AG09319 (cell line): Measurements from ENCODE around the gene OGFR.

Experiments used
- DNase-seq: peaks from one replicate; pipeline ENCODE4 v3.0.0-alpha.2; 2010; ENCODE audit warnings: low read depth; ENCODE audit errors: extremely low read depth
- CTCF ChIP-seq: IDR thresholded peaks from 2 replicates; pipeline ENCODE4 v1.5.1; 2011; ENCODE audit warnings: low read depth, mild to moderate bottlenecking, inconsistent platforms, low read length, moderate library complexity

The OGFR gene

GRCh38 chr20:62818592-62819493 is 14.2 kb downstream of the OGFR start:
- DNase-seq = no peak
- no peak for TF ChIP-seq CTCF

- no peak for TF ChIP-seq CTCF
- no peak for DNase-seq
Measured at GRCh38 chr20:62819494-62820174, 15.0 kb downstream of the OGFR start.

- no peak for TF ChIP-seq CTCF
- DNase-seq = no peak
Measured at GRCh38 chr20:62820208-62820961, 15.8 kb downstream of the OGFR start.

GRCh38 chr20:62820962-62821725 is 16.5 kb downstream of the OGFR start:
- DNase-seq = no peak

GRCh38 chr20:62821726-62822210 is 17.1 kb downstream of the OGFR start:
- TF ChIP-seq CTCF = no peak
- no peak for DNase-seq

More at GRCh38 chr20:62820962-62821725, 16.5 kb downstream of the OGFR start:
- TF ChIP-seq CTCF = no peak

- no peak for TF ChIP-seq CTCF
- DNase-seq = no peak
Measured at GRCh38 chr20:62822239-62822787, 17.7 kb downstream of the OGFR start.
